GM19025 (cell line): ENCODE measurements around the gene VAV3.

Experiments
- ATAC-seq: cut with Tn5 transposase; IDR thresholded peaks from one replicate; pipeline ENCODE4 v1.9.1; 2021; ENCODE audit warnings: mild to moderate bottlenecking, low read depth, moderate library complexity; ENCODE audit not compliant: unreplicated experiment

Gene VAV3

GRCh38 chr1:107525145-107525544 is 439.8 kb downstream of the VAV3 start:
- no peak for ATAC-seq

GRCh38 chr1:107524301-107524700 is 440.7 kb downstream of the VAV3 start:
- no peak for ATAC-seq

- no peak for ATAC-seq
Measured at GRCh38 chr1:107523736-107524135, 441.2 kb downstream of the VAV3 start.

GRCh38 chr1:107523061-107523460 is 441.9 kb downstream of the VAV3 start:
- ATAC-seq: no peak
